Fibroblast of villous mesenchyme (primary cell): ENCODE results near the gene PDE6G. TPM values are rescaled to one million over a fixed set of nuclear protein-coding genes. Genes with fewer than 3 reads are reported as not detected.

Source experiments
- DNase-seq: peaks from one replicate; pipeline ENCODE4 v3.0.0-alpha.2; 2010; ENCODE audit warnings: low read depth
- H3K4me3 ChIP-seq: 2 replicates; pipeline ENCODE4 v1.5.1; 2011; ENCODE audit warnings: low read depth, mild to moderate bottlenecking, low read length
- CTCF ChIP-seq: IDR thresholded peaks from 2 replicates; pipeline ENCODE4 v1.5.1; 2012; ENCODE audit warnings: low read depth, mild to moderate bottlenecking, low read length; ENCODE audit not compliant: insufficient read depth
- total RNA-seq: library from RNA; depleted of rRNA; stranded (reverse); fragments of >200 nt; gene quantifications from 2 replicates; pipeline ENCODE4 v1.2.3, GENCODE V29; 2012

The PDE6G gene
- total RNA-seq, 1 donor, result not detected

DNA sequence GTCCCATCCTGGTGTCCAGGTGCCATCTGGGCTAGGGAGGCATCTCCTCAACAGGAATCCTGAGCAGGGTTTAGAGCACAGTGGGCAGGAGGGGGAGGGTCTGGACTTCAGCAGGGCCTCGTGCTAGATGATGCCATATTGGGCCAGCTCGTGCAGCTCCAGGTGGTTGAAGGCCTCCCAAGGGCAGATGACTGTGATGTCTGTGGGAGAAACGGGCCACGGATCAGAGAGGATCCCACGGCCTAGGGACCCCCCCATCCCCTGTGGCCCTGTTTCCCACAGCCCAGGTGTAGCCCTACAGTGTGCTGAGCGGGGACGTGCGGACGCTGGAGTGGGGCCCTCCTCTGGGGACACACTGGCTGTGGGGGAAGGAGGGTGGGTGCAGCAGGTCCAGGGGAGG is 5.4 kb downstream of the PDE6G start:
- no peak for DNase-seq
- H3K4me3 ChIP-seq, result no peak overlapping the region
- no peak for TF ChIP-seq CTCF

DNA sequence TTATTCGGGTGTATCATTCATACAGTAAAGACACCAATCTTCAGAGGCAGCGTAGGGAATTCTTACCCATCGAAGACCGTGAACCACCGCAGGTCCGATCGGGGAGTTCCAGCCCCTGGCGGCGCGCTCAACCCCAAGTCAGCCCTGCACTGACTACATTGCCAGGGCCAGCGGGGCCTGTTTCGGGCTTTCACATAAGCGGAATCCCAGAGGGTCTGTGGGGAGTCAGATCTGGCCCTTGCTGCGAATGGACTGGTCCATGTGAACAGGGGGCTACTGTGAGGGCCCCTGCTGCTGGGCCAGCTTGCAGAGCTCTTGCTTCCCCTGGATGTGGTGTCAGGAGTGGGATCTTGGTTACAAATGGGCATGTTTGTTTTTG is 7.6 kb downstream of the PDE6G start:
- H3K4me3 ChIP-seq, result no peak overlapping the region
- DNase-seq, result no peak
- no peak for TF ChIP-seq CTCF

DNA sequence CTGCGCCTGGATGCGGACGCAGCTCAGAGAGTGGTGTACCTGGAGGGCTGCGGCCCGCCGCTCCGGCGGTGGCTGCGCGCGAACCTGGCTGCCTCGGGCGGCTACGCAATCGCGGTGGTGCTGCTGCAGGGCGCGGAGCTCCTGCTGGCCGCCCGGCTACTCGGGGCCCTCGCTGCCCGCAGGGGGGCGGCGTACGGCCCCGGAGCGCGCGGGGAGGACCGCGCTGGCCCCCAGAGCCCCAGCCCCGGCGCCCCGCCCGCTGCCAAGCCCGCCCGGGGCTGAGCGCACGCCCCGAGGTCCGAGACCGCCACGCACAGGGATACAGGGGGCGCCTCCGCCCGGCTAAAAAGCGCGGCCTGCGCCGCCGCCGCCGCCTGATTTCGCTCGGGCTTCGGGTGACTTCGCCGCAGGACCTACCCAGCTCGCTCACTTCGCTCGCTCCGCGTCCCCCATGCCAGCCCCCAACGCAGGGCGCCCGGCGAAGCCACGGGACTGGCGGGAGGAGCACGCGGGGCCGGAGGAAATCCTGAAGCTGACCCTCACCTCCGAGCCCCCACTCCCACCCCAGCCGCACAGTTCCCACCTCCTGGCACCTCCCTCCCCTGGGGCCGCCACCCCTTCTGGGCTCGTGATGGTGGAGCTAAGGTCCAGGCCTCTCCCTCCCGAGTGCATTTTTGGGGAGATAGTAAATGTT is 8.2 kb downstream of the PDE6G start:
- DNase-seq, result no peak
- TF ChIP-seq CTCF, result no peak
- H3K4me3 ChIP-seq, result no peak overlapping the region

DNA sequence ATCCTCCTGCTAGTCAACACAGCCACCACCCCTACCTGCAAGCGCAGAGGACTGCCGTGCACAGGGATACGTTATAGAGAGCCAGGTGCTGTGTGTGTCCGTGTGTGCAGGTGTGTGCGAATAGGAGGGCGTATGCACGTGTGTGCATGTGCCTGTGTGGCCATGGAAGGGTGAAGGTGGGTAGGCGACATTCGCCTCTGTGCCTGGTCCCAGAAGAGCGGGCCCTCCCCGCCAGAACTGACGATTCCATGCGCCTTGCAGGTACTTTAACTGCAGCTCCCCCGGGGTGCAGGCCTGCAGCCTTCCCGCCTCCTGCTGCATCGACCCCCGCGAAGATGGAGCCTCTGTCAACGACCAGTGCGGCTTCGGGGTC is 8.7 kb downstream of the PDE6G start:
- no peak overlapping the region for H3K4me3 ChIP-seq
- DNase-seq, result no peak
- TF ChIP-seq CTCF, result no peak

- H3K4me3 ChIP-seq, result no peak overlapping the region
- no peak for DNase-seq
- no peak for TF ChIP-seq CTCF
Observed at GRCh38 chr17:81646869-81647600, 9.3 kb downstream of the PDE6G start.

DNA sequence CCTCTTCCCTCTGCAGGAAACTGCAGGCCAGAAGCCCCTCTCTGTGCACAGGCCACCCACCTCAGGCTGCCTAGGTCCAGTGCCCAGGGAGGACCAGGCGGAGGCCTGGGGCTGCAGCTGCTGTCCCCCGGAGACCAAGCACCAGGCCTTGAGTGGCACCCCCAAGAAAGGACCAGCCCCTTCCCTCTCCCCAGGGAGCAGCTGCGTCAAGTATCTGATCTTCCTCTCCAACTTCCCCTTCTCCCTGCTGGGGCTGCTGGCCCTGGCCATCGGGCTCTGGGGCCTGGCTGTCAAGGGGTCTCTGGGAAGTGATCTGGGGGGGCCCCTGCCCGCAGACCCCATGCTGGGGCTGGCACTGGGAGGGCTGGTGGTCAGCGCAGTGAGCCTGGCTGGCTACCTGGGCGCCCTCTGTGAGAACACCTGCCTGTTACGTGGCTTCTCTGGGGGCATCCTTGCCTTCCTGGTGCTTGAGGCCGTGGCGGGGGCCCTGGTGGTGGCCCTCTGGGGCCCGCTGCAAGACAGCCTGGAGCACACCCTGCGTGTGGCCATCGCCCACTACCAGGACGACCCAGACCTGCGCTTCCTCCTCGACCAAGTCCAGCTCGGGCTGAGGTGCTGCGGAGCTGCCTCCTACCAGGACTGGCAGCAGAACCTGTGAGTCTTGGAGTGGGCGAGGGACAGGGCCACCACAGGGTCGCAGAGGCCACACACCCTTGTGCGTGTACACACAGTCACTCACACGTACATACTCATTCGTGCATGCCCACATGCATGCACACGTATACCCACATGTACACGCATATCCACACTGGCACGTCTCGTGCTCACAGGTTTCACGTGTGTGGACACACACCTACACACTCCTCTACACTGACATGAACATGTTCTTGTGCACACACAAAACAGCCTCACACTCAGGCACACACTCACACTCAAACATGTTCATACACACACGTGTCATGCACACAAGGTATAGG is 11.1 kb downstream of the PDE6G start:
- no peak overlapping the region for H3K4me3 ChIP-seq
- TF ChIP-seq CTCF, result no peak
- DNase-seq, result no peak
